ENCODE measurements around the gene WDR87.

DNA sequence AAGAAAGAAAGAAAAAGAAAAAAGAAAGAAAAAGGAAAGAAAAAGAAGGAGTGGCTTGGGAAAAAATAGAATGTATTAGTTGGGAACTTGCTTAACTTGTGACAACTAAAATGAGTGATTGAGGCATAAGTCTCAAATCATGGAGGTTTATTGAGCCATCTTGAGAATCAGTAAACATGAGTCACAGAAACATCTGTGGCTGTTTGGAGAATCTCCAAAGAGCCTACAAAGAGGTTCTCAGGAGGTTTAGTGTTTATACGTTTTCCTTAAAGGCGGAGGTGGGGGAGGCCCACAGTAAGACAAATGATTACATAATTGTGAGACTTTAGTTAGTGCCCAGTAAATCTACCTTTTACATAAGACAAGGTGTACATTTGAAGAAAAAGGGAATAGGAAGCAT is 38.6 kb downstream of the WDR87 start:
- TF ChIP-seq, protein P1, sequence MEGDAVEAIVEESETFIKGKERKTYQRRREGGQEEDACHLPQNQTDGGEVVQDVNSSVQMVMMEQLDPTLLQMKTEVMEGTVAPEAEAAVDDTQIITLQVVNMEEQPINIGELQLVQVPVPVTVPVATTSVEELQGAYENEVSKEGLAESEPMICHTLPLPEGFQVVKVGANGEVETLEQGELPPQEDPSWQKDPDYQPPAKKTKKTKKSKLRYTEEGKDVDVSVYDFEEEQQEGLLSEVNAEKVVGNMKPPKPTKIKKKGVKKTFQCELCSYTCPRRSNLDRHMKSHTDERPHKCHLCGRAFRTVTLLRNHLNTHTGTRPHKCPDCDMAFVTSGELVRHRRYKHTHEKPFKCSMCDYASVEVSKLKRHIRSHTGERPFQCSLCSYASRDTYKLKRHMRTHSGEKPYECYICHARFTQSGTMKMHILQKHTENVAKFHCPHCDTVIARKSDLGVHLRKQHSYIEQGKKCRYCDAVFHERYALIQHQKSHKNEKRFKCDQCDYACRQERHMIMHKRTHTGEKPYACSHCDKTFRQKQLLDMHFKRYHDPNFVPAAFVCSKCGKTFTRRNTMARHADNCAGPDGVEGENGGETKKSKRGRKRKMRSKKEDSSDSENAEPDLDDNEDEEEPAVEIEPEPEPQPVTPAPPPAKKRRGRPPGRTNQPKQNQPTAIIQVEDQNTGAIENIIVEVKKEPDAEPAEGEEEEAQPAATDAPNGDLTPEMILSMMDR (IDR thresholded peaks at IDR 0.05; ENCODE audit: low read depth, low read length), result no peak
- TF ChIP-seq EZH2phosphoT487 (IDR thresholded peaks at IDR 0.05; ENCODE audit: low read depth), result no peak
